GM21367 (cell line): ENCODE data around the gene INHBC.

Experiments
- ATAC-seq: cut with Tn5 transposase; IDR thresholded peaks from one replicate; pipeline ENCODE4 v1.9.1; 2021; ENCODE audit not compliant: unreplicated experiment

Gene INHBC

DNA sequence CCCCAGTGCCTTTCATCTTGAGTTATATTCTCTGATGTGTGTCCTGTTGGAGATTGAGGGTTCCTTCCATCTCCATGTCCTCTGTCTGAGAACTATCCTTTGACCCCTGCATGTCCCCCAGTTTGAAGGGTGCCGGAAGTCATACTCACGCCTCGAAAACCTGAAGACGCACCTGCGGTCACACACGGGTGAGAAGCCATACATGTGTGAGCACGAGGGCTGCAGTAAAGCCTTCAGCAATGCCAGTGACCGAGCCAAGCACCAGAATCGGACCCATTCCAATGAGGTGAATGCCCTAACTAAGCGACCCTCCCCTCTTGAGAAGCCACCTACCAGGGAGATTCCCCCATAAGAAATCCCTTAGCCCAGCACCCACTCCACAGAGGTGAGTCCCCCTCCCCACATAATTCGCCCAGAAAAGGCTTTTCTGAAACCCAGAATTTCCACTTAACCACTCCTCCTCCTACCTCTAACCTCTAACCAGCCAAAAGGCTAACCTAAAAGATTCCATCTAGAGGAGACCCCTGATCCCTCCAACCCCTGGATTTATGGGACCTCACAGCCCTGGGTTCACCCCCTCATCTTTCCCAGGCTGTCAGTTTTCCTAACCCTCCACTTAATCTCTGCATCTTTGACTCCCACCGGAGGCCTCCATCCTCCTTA, 32.8 kb downstream of the INHBC start:
- ATAC-seq = no peak

DNA sequence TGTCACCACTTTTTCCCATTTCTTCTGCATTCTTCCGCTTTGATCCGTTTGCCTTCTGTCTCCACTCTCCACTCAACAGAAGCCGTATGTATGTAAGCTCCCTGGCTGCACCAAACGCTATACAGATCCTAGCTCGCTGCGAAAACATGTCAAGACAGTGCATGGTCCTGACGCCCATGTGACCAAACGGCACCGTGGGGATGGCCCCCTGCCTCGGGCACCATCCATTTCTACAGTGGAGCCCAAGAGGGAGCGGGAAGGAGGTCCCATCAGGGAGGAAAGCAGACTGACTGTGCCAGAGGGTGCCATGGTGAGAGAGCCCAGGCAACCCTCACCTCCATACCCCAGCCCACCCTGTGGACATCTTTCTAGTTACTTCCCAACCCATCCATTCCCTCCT, 33.3 kb downstream of the INHBC start:
- no peak for ATAC-seq

DNA sequence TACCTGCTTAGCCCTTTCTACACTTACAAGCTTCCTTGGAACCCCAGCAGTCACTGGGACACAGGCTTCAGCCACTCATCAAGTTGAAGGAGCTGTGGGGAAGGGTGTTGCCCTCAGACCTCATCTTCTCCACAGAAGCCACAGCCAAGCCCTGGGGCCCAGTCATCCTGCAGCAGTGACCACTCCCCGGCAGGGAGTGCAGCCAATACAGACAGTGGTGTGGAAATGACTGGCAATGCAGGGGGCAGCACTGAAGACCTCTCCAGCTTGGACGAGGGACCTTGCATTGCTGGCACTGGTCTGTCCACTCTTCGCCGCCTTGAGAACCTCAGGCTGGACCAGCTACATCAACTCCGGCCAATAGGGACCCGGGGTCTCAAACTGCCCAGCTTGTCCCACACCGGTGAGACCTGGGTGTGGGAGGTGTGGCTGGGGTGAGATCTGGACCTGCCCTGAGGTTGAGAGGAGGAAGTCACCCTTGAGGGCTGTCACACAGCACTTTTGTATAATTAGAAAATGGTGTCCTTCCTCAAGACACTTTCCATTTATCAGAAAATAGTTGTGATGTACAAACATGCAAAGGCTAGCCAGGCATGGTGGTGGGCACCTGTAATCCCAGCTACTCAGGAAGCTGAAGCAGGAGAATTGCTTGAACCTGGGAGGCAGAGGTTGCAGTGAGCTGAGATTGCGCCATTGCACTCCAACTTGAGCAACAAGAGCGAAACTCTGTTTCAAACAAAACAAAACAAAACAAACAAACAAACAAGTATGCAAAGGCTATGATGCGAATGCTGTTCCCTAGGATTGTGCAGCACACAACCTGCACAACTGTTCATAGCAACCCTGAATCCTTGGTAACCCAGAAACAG, 34.9 kb downstream of the INHBC start:
- ATAC-seq = no peak

DNA sequence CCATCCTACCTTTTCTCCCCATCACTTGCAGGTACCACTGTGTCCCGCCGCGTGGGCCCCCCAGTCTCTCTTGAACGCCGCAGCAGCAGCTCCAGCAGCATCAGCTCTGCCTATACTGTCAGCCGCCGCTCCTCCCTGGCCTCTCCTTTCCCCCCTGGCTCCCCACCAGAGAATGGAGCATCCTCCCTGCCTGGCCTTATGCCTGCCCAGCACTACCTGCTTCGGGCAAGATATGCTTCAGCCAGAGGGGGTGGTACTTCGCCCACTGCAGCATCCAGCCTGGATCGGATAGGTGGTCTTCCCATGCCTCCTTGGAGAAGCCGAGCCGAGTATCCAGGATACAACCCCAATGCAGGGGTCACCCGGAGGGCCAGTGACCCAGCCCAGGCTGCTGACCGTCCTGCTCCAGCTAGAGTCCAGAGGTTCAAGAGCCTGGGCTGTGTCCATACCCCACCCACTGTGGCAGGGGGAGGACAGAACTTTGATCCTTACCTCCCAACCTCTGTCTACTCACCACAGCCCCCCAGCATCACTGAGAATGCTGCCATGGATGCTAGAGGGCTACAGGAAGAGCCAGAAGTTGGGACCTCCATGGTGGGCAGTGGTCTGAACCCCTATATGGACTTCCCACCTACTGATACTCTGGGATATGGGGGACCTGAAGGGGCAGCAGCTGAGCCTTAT, 35.8 kb downstream of the INHBC start:
- ATAC-seq = no peak

DNA sequence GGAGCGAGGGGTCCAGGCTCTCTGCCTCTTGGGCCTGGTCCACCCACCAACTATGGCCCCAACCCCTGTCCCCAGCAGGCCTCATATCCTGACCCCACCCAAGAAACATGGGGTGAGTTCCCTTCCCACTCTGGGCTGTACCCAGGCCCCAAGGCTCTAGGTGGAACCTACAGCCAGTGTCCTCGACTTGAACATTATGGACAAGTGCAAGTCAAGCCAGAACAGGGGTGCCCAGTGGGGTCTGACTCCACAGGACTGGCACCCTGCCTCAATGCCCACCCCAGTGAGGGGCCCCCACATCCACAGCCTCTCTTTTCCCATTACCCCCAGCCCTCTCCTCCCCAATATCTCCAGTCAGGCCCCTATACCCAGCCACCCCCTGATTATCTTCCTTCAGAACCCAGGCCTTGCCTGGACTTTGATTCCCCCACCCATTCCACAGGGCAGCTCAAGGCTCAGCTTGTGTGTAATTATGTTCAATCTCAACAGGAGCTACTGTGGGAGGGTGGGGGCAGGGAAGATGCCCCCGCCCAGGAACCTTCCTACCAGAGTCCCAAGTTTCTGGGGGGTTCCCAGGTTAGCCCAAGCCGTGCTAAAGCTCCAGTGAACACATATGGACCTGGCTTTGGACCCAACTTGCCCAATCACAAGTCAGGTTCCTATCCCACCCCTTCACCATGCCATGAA, 36.5 kb downstream of the INHBC start:
- ATAC-seq = no peak

DNA sequence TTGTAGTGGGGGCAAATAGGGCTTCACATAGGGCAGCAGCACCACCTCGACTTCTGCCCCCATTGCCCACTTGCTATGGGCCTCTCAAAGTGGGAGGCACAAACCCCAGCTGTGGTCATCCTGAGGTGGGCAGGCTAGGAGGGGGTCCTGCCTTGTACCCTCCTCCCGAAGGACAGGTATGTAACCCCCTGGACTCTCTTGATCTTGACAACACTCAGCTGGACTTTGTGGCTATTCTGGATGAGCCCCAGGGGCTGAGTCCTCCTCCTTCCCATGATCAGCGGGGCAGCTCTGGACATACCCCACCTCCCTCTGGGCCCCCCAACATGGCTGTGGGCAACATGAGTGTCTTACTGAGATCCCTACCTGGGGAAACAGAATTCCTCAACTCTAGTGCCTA, 37.1 kb downstream of the INHBC start:
- ATAC-seq = no peak

DNA sequence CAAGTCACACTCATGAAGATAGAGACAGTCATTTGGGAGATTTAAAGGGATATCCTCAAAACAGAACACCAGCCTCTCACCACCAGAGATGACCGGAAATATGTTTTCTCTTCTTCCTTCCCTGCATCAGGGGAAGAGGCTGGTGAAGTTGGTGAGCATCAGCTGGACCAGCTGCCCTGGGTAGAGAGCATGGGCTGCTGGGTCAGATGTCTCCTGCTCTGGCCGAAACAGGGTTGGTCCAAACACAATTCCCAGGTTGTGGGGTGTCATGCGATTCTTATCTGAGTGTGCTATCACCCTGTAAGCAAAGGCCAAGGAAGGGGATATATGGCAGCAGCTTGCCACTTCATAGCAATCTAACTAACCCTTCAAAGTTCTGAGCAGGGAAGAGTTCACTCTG, 37.8 kb downstream of the INHBC start:
- ATAC-seq = no peak

DNA sequence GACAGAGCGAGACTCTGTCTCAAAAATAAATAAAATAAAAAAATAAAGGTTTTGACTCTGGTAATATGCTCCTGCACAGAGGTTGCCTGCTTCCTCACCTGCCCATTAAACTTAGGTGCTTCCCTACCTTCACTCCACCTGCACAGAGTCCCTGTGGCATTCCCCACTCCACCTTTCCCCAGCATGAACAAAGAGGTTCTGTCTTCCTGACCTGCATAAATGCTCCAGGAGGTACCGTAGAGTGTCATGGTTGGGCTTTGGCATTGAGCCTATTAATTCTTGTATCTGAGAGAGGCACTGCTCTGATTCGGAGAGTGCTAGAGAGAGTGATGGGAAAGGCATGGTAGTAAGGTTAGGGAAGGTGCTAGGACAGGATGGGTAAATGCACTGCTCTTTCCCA, 38.8 kb downstream of the INHBC start:
- ATAC-seq = no peak

DNA sequence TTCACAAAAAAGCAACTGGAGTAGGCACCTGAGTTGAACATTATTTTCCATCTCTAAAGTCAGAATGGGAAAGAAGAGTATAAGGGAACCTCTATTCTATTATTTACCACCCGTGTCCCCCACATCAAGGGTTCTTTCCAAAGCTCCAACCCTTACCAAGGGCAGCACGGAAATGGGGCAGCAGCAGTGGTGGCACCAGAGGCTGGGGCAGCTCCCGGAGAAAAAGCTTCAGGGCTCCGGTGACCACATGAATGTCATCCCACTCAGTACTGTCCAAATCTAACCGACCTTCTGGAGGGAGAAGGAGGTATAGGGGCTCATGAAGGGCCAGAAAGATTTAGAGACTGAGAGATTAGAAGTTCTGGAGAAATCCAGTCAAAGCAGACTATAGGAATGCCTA, 39.3 kb downstream of the INHBC start:
- ATAC-seq = no peak

DNA sequence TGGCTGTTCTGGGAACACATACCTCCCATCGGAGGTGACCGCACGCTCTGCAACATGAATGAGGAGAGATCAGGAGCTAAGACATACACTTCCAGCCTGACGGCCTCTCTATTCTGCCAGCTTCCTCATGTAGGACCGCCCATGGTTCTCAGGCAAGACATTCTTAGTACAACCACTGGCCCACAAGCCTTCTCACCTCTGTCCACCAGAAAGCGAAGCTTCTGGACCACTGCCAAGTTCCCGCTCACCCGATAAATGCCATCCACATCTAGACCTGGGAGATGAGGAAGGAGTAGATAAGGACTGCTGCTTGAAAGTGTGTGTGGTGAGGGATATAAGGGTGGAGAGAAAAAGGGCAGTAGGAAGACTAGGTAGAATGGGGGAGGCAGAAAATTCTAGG, 39.8 kb downstream of the INHBC start:
- no peak for ATAC-seq

DNA sequence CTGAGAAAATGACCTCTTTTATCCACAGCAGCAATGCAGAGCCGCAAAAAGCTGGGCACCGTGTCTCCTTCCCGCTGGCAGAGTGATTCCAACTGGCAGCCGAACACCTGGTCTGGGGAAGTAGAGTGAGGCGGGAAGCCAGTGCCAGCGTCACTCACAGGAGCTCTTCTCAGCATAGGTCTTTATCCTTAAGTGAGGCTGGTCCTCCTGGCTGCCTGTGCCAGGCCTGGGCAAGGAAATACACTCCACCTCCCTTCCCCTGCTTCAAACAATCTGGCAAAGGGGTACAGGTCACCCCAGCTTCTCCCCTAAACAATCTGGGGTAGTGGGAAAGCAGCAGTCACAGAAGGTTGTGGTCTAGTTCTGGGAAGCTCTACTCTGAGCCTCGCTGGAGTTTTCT, 40.3 kb downstream of the INHBC start:
- ATAC-seq = no peak

DNA sequence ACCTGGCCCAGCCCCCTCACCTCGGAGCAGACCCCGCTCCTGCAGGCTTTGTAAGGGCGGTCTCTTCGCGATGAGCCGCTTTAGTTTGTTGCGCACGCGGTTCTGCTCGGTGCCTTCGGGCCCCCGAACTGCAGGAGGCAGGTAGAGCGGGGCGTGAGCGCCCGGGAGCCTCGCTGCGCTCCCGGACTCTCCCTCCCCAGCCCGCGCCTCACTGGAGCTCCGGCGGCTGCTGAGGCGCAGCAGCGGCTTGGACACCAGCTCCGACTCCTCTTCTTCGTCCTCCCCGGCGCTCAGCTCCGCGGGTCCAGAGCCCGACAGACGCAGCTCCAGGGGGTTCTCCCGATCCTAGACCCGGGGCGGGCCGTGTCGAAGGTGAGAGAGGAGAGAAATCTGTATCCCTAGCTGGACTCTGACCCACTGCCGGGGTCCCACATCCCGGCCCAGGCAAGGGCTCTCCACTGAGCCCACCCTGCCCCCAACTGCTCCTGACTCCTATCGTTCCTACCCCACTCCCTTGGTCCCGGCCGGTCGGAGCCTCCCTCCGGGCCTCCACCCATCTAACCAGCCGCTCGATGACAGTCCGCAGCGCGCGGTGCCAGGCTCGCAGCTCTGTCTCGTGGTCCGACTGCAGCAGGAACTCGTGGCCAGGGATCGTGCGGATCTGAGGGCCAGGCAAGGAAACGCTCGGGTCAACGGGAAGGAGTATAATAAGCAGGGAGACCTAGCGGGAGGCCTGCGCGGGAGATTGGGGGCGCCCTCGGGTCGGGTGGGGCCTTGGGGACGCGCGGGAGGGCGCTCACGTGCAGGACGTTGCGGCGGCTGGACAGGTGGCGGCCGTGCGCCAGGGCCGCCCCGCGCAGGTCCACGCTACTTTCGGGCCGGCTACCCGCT, 40.9 kb downstream of the INHBC start:
- ATAC-seq = no peak

DNA sequence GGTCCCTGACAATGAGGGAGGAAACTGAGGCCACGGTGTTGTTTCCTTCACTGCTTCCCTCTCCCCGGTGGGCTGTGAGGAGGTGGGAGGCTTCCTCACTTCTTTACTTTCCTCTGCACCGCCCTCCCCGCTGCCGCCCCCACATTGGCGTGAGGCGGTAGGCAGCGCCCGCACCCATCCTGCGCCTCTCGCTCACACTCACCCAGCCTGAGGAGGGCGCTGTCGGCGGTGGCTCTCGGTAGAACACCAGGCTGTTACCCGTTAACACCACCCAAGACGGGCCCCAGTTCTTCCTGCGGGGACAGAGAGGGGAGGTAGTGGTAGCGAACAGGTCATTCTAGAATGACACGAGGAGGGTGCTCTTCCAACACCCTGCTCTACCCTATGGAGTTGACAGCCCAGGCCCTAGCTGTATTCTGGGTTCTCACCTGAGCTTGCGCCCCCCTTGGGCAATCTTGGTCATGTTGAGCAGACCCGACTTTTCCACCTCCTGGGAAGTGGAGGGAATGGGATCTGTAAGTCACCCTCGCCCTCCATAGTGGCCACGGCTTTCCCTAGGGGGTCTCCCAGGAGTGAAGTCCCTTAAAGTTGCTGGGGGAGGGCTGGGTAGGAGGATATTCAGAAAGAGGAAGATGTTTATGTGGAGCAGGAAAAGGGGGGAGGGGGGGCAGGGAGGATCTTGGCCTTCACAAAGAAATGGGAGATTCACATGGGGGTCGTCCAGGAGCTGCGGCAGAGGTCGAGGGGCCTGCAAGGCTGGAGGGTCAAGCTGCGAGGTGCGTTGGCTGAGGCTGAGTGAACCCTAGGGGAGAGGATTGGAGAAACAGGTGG, 41.8 kb downstream of the INHBC start:
- peak; percentile 37 for ATAC-seq

DNA sequence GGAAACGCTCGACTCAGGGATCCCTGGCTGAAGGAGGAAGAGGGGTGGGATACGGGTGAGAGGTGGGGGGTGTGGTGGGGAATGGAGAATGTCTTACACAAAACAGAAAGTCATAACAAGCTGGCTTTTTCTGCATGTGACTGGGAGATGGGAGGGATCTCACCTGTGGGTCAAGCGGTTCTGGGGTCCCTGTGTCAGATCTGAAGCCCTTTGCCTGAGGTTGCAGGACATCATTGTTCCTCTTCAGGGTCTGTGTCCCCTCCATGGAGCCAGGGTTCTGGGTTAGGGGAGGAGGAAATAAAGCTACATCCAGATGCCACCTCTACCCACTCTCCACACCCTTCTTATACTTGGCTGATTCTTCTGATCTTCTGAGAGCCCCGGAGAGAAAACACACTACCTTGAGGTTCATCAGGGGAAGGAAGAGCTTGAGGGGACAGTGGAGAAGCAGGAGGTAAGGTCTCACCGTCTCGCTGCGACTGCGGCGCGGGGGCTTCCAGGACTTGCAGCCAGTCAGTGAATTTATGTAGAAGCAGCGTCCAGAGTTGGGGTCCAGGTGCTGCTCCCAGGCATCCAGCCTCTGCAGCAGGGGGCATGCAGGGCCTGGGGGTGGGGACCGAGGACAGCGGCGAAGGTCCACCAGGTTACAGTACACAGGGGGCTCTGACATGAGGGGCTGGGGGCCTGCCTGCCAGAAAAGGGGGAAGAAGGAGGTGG, 42.6 kb downstream of the INHBC start:
- ATAC-seq = no peak

DNA sequence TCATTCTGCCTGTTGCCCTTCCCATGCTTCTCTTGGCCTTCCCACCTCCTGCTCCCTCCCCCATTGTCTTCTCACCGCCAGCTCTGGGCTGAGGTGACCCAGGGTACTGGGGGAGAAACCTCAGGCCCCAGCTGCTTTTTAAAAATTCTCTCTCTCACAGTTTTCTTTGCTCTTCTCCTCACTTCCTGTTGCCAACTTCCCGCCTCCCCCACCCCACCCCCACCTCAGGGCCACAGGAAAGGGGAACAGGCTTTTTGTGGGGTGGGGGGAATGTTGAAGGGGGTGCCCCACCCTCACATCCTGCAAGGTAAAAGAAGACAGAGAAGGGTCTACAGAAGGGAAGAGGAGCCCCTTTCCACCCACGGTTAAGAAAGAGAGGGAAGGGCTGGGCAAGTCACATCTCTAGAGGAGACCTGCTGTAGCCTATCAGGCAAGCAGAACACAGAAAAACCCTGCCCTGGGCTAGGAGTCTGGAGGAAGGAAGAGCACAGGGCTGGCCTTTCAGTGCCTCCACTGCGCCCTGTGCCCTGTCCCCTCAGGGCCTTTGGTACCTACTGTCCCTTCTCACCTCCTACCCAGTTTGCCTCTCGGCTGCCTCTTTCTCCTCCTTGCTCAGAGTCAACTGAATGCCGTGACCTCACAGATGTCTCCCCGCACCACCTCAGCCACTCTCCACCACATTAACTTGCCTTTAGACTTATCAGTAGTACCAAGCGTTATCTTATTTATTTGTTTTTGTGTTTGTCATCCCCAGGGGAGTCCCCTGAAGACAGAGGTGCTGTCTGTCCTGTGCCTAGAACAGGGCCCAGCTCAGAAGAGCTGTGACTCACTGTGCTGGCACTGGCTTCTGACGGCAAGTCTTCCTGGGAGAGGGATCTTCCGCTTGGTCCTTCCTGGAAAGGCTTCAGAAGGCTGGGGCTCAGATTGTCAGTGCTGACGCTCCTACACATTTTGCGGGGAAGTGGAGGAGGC, 43.4 kb downstream of the INHBC start:
- no peak for ATAC-seq

DNA sequence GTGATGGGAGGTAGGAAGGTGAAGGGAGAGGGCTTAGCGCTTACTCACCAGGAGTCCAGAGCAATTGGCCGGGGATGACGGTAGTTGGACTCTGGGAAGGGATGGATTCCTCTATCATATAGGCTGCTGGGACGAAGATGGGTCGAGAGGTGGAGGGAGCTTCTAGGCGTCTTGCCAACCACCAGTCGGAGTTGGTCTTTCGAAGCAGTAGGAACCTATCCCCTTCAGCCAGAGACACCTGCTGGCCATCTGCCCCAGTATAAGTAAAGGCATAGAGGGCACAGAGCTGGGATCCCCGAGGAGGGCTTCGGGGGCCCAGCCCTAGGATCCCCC, 44.4 kb downstream of the INHBC start:
- ATAC-seq = no peak

DNA sequence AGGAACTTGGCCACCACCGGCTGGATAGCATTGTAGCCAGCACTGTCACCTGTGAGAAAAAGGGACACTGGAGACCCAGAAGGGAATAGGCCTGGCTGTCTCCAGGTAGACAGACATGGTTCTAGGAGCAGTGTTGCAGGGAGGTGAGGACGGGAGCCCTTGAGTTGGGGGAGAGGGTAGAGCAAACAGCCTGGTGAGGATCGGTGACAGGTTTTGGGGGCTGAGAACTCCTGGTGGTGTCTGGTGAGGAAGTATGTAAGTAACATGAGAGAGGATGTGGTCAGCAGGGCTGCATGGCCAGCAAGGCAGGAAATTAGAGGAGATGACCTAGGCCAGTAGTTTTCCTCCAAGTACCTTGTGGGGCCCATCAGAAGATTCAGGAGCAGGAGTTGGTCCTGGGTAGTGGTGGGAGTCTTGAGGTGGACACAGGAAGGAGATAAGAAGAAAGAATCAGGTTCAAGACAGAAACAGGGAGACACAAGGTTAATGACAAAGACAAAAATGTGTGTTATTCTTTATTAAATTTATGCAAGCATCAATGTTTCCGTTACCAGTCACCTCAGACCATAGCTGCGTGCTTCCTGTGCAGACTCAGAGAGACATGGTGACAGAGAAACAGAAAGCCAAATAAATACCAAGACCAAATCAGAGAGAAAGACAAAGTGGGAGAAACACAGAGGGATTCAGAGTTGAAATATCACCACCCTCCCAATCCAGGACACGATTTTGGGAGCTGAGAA, 45.0 kb downstream of the INHBC start, which contains the start of gene ARHGAP9:
ARHGAP9 (minus strand) TSS at position 491 of the 740 bp plus-strand sequence; CDS start at position 31, 460 bp downstream.
- ATAC-seq = no peak
